ENCODE data around the gene TTC23. TPM values are rescaled to one million over a fixed set of nuclear protein-coding genes. Genes with fewer than 3 reads are reported as not detected.

The TTC23 gene
- total RNA-seq, 2 donors from 2014 or later: 3.9 to 4.6 TPM

- Mint-ChIP-seq H3K9me3 (no peaks in the 10 kb centered on the region), H3K27ac (no peak overlapping the region), H3K4me3 (no peak overlapping the region), H3K27me3 (ENCODE audit: low read depth) (no peaks in the 10 kb centered on the region), H3K4me1 (ENCODE audit: low read depth) (peaks cover 10% of the 10 kb centered on the region), H3K36me3 (ENCODE audit: insufficient read depth in 2 of 2) (no peaks in the 10 kb centered on the region)
- ATAC-seq (replicated peaks in 1 of 2) (no peak), DNase-seq (no peak)
These were observed 117.8 kb downstream of the TTC23 start for GRCh38 chr15:99131441-99132023.

GRCh38 chr15:99130765-99131440 lies 118.5 kb downstream of the TTC23 start:
- Mint-ChIP-seq H3K27me3 (ENCODE audit: low read depth) (no peaks in the 10 kb centered on the region), H3K9me3 (no peaks in the 10 kb centered on the region), H3K27ac (no peak overlapping the region), H3K36me3 (ENCODE audit: insufficient read depth in 2 of 2) (no peaks in the 10 kb centered on the region), H3K4me1 (ENCODE audit: low read depth) (peaks cover 10% of the 10 kb centered on the region), H3K4me3 (no peak overlapping the region)
- no peak for ATAC-seq (replicated peaks in 1 of 2)
- no peak for DNase-seq

GRCh38 chr15:99130314-99130713 lies 119.1 kb downstream of the TTC23 start:
- ATAC-seq (replicated peaks in 1 of 2) (no peak), DNase-seq (no peak)
- Mint-ChIP-seq H3K4me1 (ENCODE audit: low read depth) (peaks cover 6% of the 10 kb centered on the region), H3K27ac (no peak overlapping the region), H3K9me3 (no peaks in the 10 kb centered on the region), H3K27me3 (ENCODE audit: low read depth) (no peaks in the 10 kb centered on the region), H3K4me3 (no peak overlapping the region), H3K36me3 (ENCODE audit: insufficient read depth in 2 of 2) (no peaks in the 10 kb centered on the region)

GRCh38 chr15:99129644-99130043 lies 119.7 kb downstream of the TTC23 start:
- H3K4me1 Mint-ChIP-seq (ENCODE audit: low read depth): no peaks in the 10 kb centered on the region
- H3K4me3 Mint-ChIP-seq: no peak overlapping the region
- H3K27ac Mint-ChIP-seq: no peak overlapping the region
- H3K36me3 Mint-ChIP-seq (ENCODE audit: insufficient read depth in 2 of 2): no peaks in the 10 kb centered on the region
- DNase-seq (no peak), ATAC-seq (replicated peaks in 1 of 2) (no peak)
- H3K27me3 Mint-ChIP-seq (ENCODE audit: low read depth): no peaks in the 10 kb centered on the region
- no peaks in the 10 kb centered on the region for H3K9me3 Mint-ChIP-seq

- ATAC-seq (replicated peaks in 1 of 2) (no peak), DNase-seq (no peak)
- Mint-ChIP-seq H3K36me3 (ENCODE audit: insufficient read depth in 2 of 2) (no peaks in the 10 kb centered on the region), H3K4me3 (no peak overlapping the region), H3K9me3 (no peaks in the 10 kb centered on the region), H3K4me1 (ENCODE audit: low read depth) (no peaks in the 10 kb centered on the region), H3K27me3 (ENCODE audit: low read depth) (no peaks in the 10 kb centered on the region), H3K27ac (no peak overlapping the region)
These were observed 121.0 kb downstream of the TTC23 start for GRCh38 chr15:99128411-99128810.

- H3K27me3 Mint-ChIP-seq (ENCODE audit: low read depth): no peaks in the 10 kb centered on the region
- no peak for DNase-seq
- H3K4me1 Mint-ChIP-seq (ENCODE audit: low read depth): no peaks in the 10 kb centered on the region
- H3K36me3 Mint-ChIP-seq (ENCODE audit: insufficient read depth in 2 of 2): no peaks in the 10 kb centered on the region
- H3K4me3 Mint-ChIP-seq: no peak overlapping the region
- ATAC-seq (replicated peaks in 1 of 2): no peak
- H3K9me3 Mint-ChIP-seq: no peaks in the 10 kb centered on the region
- no peak overlapping the region for H3K27ac Mint-ChIP-seq
These were observed 121.6 kb downstream of the TTC23 start for GRCh38 chr15:99127773-99128172.

GRCh38 chr15:99126930-99127329 lies 122.5 kb downstream of the TTC23 start:
- H3K4me3 Mint-ChIP-seq: no peak overlapping the region
- H3K27ac Mint-ChIP-seq: no peak overlapping the region
- H3K36me3 Mint-ChIP-seq (ENCODE audit: insufficient read depth in 2 of 2): no peaks in the 10 kb centered on the region
- no peaks in the 10 kb centered on the region for H3K4me1 Mint-ChIP-seq (ENCODE audit: low read depth)
- H3K27me3 Mint-ChIP-seq (ENCODE audit: low read depth): no peaks in the 10 kb centered on the region
- ATAC-seq (replicated peaks in 1 of 2) (no peak), DNase-seq (no peak)
- H3K9me3 Mint-ChIP-seq: no peaks in the 10 kb centered on the region

- Mint-ChIP-seq H3K27me3 (ENCODE audit: low read depth) (no peaks in the 10 kb centered on the region), H3K4me3 (no peak overlapping the region), H3K36me3 (ENCODE audit: insufficient read depth in 2 of 2) (no peaks in the 10 kb centered on the region), H3K4me1 (ENCODE audit: low read depth) (no peaks in the 10 kb centered on the region), H3K27ac (no peak overlapping the region), H3K9me3 (no peaks in the 10 kb centered on the region)
- DNase-seq (no peak), ATAC-seq (replicated peaks in 1 of 2) (no peak)
These were observed 123.2 kb downstream of the TTC23 start for GRCh38 chr15:99126131-99126588.

GRCh38 chr15:99125061-99125891 lies 124.1 kb downstream of the TTC23 start:
- H3K27me3 Mint-ChIP-seq (ENCODE audit: low read depth): no peaks in the 10 kb centered on the region
- H3K9me3 Mint-ChIP-seq: no peaks in the 10 kb centered on the region
- H3K4me3 Mint-ChIP-seq: no peak overlapping the region

GRCh38 chr15:99124641-99125040 lies 124.7 kb downstream of the TTC23 start:
- Mint-ChIP-seq H3K27me3 (ENCODE audit: low read depth) (no peaks in the 10 kb centered on the region), H3K27ac (no peak overlapping the region), H3K4me3 (no peak overlapping the region), H3K36me3 (ENCODE audit: insufficient read depth in 2 of 2) (no peaks in the 10 kb centered on the region), H3K9me3 (no peaks in the 10 kb centered on the region), H3K4me1 (ENCODE audit: low read depth) (no peaks in the 10 kb centered on the region)
- ATAC-seq (replicated peaks in 1 of 2) (no peak), DNase-seq (no peak)

More at GRCh38 chr15:99125061-99125891, 124.1 kb downstream of the TTC23 start:
- H3K36me3 Mint-ChIP-seq (ENCODE audit: insufficient read depth in 2 of 2): no peaks in the 10 kb centered on the region
- H3K4me1 Mint-ChIP-seq (ENCODE audit: low read depth): no peaks in the 10 kb centered on the region
- no peak overlapping the region for H3K27ac Mint-ChIP-seq
- no peak for ATAC-seq (replicated peaks in 1 of 2)
- no peak for DNase-seq

GRCh38 chr15:99123713-99124451 lies 125.5 kb downstream of the TTC23 start:
- Mint-ChIP-seq H3K4me3 (no peak overlapping the region), H3K4me1 (ENCODE audit: low read depth) (no peaks in the 10 kb centered on the region), H3K27ac (no peak overlapping the region), H3K9me3 (no peaks in the 10 kb centered on the region), H3K36me3 (ENCODE audit: insufficient read depth in 2 of 2) (no peaks in the 10 kb centered on the region), H3K27me3 (ENCODE audit: low read depth) (no peaks in the 10 kb centered on the region)
- ATAC-seq (replicated peaks in 1 of 2) (no peak), DNase-seq (no peak)

GRCh38 chr15:99122831-99123712 lies 126.3 kb downstream of the TTC23 start:
- no peak for ATAC-seq (replicated peaks in 1 of 2)
- no peak for DNase-seq
- H3K36me3 Mint-ChIP-seq (ENCODE audit: insufficient read depth in 2 of 2): no peaks in the 10 kb centered on the region
- no peaks in the 10 kb centered on the region for H3K4me1 Mint-ChIP-seq (ENCODE audit: low read depth)
- H3K27me3 Mint-ChIP-seq (ENCODE audit: low read depth): no peaks in the 10 kb centered on the region
- H3K4me3 Mint-ChIP-seq: no peak overlapping the region
- no peak overlapping the region for H3K27ac Mint-ChIP-seq
- no peaks in the 10 kb centered on the region for H3K9me3 Mint-ChIP-seq

All from activated T-cell treated with anti-CD3 and anti-CD28 coated beads, Interleukin-2, amount 50 U/mL, for 72 hours (primary cell).